RWPE2 (cell line): ENCODE measurements around the gene EPS8L2.

Source experiments
- ATAC-seq: fragments of 200-7000 bp; cut with Tn5 transposase; 3 replicates; pipeline ENCODE4 v1.9.1; 2021; ENCODE audit warnings: low read depth
- DNase-seq: peaks from one replicate; pipeline ENCODE4 v3.0.0-alpha.2; 2020; ENCODE audit warnings: low spot score
- H3K27ac ChIP-seq: fragments of 450-650 bp; 2 replicates; pipeline ENCODE4 v1.5.1; 2017; ENCODE audit warnings: mild to moderate bottlenecking; ENCODE audit not compliant: poor library complexity, severe bottlenecking
- H3K27me3 ChIP-seq: fragments of 250-450 bp; sonication (Bioruptor Pico); 2 replicates; pipeline ENCODE4 v1.5.1; 2021; ENCODE audit warnings: mild to moderate bottlenecking, moderate library complexity; ENCODE audit not compliant: insufficient read depth, poor library complexity, severe bottlenecking
- H3K36me3 ChIP-seq: fragments of 250-450 bp; sonication (Bioruptor Pico); 2 replicates; pipeline ENCODE4 v1.5.1; 2020; ENCODE audit warnings: low read depth, mild to moderate bottlenecking, moderate library complexity
- H3K4me1 ChIP-seq: fragments of 250-450 bp; sonication (Bioruptor Pico); 2 replicates; pipeline ENCODE4 v1.5.1; 2021; ENCODE audit warnings: mild to moderate bottlenecking, moderate library complexity; ENCODE audit not compliant: insufficient read depth, poor library complexity, severe bottlenecking
- H3K4me3 ChIP-seq: fragments of 250-450 bp; sonication (Bioruptor Pico); 2 replicates; pipeline ENCODE4 v1.5.1; 2021; ENCODE audit warnings: mild to moderate bottlenecking, moderate library complexity; ENCODE audit not compliant: severe bottlenecking
- H3K9me3 ChIP-seq: fragments of 250-450 bp; sonication (Bioruptor Pico); 2 replicates; pipeline ENCODE4 v1.5.1; 2021; ENCODE audit warnings: mild to moderate bottlenecking, moderate library complexity; ENCODE audit not compliant: severe bottlenecking
- CTCF ChIP-seq: fragments of 450-650 bp; IDR thresholded peaks from one replicate; pipeline ENCODE4 v1.5.1; 2017; ENCODE audit warnings: mild to moderate bottlenecking, moderate library complexity; ENCODE audit not compliant: poor library complexity, severe bottlenecking

Gene EPS8L2

GRCh38 chr11:692824-693414, 13.1 kb upstream of the EPS8L2 start:
- DNase-seq (no peak), ATAC-seq (no peak)
- peak overlapping the region; percentile 8 for H3K4me3 ChIP-seq
- no peak for TF ChIP-seq CTCF
- H3K27ac ChIP-seq, result peak overlapping the region; percentile 92
- H3K36me3 ChIP-seq, result peaks cover 13% of the 10 kb centered on the region
- no peaks in the 10 kb centered on the region for H3K9me3 ChIP-seq
- H3K27me3 ChIP-seq, result no peaks in the 10 kb centered on the region
- peaks cover 25% of the 10 kb centered on the region for H3K4me1 ChIP-seq

GRCh38 chr11:693415-693831, 12.6 kb upstream of the EPS8L2 start:
- H3K27ac ChIP-seq, result peak overlapping the region; percentile 92
- H3K4me3 ChIP-seq, result peak overlapping the region; percentile 8
- no peaks in the 10 kb centered on the region for H3K27me3 ChIP-seq
- no peak for TF ChIP-seq CTCF
- peaks cover 9% of the 10 kb centered on the region for H3K36me3 ChIP-seq
- H3K4me1 ChIP-seq, result peaks cover 30% of the 10 kb centered on the region
- no peak for ATAC-seq
- no peaks in the 10 kb centered on the region for H3K9me3 ChIP-seq
- no peak for DNase-seq

- ATAC-seq (no peak), DNase-seq (no peak)
- peak overlapping the region; percentile 92 for H3K27ac ChIP-seq
- peaks cover 32% of the 10 kb centered on the region for H3K4me1 ChIP-seq
- H3K9me3 ChIP-seq, result no peaks in the 10 kb centered on the region
- H3K36me3 ChIP-seq, result peaks cover 6% of the 10 kb centered on the region
- TF ChIP-seq CTCF, result no peak
- no peaks in the 10 kb centered on the region for H3K27me3 ChIP-seq
- H3K4me3 ChIP-seq, result peak overlapping the region; percentile 8
Measured at GRCh38 chr11:693887-694562, 12.0 kb upstream of the EPS8L2 start.

GRCh38 chr11:694563-695287, 11.3 kb upstream of the EPS8L2 start, which contains the start of gene DEAF1:
Gene DEAF1, minus strand, starts transcription at chr11:695222. Its CDS starts 175 bp downstream, at chr11:695047.
- Histone ChIP-seq H3K27ac (peak within 1 kb of the TSS; percentile 92), H3K27me3 (no peaks in the 10 kb centered on the region), H3K4me1 (peaks cover 32% of the 10 kb centered on the region), H3K4me3 (peak within 1 kb of the TSS; percentile 55), H3K9me3 (no peaks in the 10 kb centered on the region), H3K36me3 (peaks cover 1% of the 10 kb centered on the region)
- no peak for TF ChIP-seq CTCF
- peak; percentile 98 for DNase-seq
- peak; percentile 73 for ATAC-seq
